ENCODE data around the gene PLEKHG4B.

Gene PLEKHG4B

DNA sequence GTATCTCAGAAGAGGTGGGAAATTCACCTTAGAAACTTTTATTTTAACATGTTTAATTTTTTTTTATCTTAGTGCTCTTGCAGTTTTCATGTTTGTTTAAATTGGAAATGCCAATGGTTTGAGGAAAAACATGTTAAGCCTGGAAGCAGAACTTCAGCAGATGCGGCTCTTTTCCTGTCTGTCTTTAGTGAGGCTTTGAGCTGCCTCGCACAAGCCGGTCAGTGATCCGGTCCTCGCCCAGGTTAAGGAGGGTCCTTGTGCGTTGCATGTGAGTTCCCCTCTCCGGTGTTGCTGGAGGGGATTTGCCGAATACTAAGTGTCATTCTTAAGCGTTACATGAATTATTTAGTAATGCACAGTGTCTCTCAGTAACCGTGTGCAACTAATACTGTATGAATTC lies 9.4 kb upstream of the PLEKHG4B start:
- DNase-seq (ENCODE audit: low read depth): no peak
- no peak overlapping the region for H3K4me3 ChIP-seq (replicated peaks; ENCODE audit: low read depth, low read length)
- TF ChIP-seq, protein P1, sequence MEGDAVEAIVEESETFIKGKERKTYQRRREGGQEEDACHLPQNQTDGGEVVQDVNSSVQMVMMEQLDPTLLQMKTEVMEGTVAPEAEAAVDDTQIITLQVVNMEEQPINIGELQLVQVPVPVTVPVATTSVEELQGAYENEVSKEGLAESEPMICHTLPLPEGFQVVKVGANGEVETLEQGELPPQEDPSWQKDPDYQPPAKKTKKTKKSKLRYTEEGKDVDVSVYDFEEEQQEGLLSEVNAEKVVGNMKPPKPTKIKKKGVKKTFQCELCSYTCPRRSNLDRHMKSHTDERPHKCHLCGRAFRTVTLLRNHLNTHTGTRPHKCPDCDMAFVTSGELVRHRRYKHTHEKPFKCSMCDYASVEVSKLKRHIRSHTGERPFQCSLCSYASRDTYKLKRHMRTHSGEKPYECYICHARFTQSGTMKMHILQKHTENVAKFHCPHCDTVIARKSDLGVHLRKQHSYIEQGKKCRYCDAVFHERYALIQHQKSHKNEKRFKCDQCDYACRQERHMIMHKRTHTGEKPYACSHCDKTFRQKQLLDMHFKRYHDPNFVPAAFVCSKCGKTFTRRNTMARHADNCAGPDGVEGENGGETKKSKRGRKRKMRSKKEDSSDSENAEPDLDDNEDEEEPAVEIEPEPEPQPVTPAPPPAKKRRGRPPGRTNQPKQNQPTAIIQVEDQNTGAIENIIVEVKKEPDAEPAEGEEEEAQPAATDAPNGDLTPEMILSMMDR (IDR thresholded peaks at IDR 0.05; ENCODE audit: low read length, missing control alignments): no peak

DNA sequence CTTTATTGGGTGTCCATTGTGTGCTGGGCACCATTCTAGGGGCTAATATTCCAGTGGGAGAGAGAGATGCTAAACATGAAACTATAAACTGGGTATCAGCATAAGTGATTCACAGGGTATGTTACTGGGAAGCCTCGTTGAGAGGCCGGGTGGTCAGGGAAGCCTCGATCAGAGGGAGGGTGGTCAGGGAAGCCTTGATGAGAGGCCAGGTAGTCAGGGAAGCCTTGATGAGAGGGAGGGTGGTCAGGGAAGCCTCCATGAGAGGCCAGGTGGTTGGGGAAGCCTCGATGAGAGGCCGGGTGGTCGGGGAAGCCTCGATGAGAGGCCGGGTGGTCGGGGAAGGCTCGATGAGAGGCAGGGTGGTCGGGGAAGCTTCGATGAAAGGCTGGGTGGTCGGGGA lies 8.9 kb upstream of the PLEKHG4B start:
- no peak for DNase-seq (ENCODE audit: low read depth)
- no peak overlapping the region for H3K4me3 ChIP-seq (replicated peaks; ENCODE audit: low read depth, low read length)
- TF ChIP-seq, protein P1 (IDR thresholded peaks at IDR 0.05; ENCODE audit: low read length, missing control alignments): no peak

DNA sequence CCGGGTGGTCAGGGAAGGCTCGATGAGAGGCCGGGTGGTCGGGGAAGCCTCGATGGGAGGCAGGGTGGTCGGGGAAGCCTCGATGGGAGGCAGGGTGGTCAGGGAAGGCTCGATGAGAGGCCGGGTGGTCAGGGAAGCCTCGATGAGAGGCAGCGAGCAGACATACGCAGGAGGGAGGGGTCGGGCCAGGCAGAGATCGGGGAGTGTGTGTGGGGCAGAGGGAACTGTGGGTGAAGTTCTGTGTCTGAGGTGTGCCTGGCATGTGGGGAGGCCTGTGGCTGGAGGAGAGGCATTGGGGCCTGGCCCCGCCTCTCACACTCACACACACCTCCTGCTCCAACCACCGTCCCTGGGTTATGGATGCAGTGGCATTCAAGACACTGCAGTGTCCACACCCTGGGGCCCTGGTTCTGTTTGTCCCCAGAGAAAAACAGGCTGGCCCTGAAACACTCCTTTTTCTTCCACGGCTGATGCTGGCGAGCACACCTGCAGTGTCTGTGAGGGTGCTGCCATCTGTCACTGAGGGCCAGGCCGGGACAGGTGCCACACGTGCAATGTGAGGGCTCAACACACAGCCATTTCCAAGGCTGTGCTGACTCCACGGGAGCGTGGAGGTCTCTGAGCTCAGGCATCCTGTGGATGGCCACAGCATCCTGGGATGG lies 6.5 kb upstream of the PLEKHG4B start:
- TF ChIP-seq, protein P1 (IDR thresholded peaks at IDR 0.05; ENCODE audit: low read length, missing control alignments): no peak
- no peak overlapping the region for H3K4me3 ChIP-seq (replicated peaks; ENCODE audit: low read depth, low read length)
- DNase-seq (ENCODE audit: low read depth): no peak

DNA sequence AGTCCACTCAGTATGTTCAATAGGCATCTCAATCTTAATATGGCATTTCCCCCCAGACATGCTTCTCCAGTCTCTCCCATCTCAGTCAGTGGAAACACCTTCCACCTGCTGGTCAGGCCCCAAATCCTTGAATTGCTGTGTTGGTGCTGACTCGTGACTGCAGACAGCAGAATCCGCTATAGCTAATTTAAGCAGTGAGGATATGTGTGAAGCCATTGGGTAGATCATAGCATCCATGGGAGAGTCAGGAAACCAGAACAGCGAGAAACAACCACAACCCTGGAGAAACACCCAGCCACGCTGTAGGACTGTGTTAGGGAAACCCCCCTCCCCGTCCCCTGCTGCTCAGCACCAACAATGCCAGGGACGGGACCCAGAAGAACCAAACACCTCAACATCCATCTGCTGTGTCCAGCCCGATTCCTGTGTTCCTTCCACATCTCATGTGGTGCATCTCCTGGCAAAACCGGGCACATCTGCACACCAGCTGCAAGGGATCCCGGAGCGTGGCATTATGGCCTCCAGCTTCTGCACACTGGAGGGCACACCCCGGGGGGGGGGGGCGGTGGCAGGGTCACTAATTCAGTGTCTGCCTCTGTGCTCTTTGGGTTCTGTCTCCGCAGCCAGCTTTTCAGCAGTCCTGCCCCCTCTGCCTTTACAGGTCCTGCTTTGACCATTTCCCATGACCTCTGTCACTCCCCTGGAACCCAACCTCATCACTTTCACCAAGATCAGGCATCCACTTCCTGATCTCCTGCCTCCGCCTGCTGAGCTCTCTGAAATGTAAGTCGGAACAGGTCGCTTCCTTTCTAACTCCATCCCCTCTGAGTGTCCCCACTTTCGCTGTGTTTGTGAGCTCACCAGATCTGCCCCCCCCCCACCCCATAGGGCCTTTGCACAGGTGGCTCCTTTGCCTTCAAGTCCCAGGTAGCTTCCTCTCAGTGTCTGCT lies 2.4 kb upstream of the PLEKHG4B start:
- TF ChIP-seq, protein P1 (IDR thresholded peaks at IDR 0.05; ENCODE audit: low read length, missing control alignments): no peak
- DNase-seq (ENCODE audit: low read depth): no peak
- no peak overlapping the region for H3K4me3 ChIP-seq (replicated peaks; ENCODE audit: low read depth, low read length)

DNA sequence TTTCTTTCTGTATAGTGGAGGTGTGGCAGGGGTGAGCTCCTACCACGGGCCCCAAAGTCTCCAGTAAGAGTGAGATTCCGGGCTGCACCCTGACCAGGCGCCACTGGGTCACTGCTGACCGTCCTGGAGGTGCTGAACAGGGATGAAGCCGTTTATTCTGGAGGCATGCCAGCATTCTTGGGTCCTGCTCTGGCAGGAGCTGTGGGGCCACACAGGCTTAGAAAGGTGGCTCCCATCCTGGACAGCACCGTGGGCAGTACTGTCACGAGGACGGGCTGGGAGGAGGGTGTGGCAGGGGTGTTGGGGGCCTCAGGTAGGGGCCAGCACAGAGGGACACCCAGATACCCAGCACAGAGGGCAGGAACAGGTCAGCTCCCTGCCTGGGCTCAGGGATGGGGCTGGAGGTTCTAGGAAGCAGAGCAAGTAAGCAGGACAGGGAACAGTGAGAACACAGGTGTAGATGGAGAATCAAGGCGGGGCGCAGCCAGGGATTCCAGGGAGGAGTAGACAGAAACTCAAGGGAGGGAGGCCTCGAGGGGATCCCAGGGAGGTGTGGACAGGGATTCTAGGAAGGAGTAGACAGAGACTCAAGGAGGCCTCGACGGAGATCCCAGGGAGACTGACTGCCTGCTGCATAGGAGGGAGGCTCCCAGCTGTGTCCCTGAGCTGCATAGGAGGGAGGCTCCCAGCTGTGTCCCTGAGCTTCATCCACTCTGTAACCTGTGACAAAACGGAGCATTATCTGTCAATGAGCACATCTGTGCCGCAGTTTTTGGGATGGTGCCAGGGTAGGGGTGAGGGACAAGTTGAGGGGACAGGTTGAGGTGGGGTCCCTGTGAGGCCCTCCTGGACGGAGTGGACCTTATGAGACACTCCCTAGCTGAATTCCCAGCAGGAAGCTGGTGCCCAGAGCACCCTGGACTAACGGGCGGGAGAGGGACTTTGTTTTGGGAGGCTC lies 1.1 kb upstream of the PLEKHG4B start:
- no peak overlapping the region for H3K4me3 ChIP-seq (replicated peaks; ENCODE audit: low read depth, low read length)
- DNase-seq (ENCODE audit: low read depth): peak; percentile 4
- TF ChIP-seq, protein P1 (IDR thresholded peaks at IDR 0.05; ENCODE audit: low read length, missing control alignments): no peak

DNA sequence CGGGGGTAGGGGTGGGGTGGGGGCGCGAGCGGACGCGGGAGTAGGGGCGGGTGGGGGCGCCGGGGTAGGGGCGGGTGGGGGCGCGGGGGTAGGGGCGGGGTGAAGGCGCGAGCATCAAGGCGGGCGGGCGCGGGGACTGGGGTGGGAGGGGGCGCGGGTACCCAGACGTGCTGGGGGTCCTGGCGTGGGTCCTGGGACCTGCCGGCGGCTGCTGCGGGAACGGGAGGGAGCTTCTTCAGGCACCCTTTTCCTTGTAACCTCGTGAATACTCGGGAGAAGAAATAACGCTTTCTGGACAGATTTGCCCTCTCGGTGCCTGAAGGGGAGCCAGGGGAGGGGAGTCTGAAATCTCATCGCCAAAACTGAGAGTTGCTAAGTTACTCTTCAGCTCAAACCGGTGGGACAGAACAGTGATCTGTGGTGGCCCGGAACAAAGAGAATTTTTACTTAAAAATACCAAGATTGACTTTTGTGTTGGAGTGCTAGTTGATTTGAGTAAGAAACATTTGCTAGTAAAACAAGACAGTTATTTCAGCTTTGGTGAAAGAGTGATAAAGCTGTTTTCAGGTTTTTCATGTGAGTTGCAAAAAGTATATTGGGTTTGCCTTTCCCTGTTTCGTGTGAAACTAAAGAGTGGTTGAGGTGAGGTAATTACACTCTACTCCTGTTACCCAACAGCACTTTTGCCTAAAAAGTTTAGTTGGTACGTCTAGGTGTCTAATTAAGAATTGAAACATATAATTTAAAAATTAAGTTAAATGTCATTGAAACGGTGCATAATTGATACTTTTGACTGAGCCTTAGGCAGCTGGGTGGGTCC lies 643 bp downstream of the PLEKHG4B start:
- no peak for DNase-seq (ENCODE audit: low read depth)
- TF ChIP-seq, protein P1 (IDR thresholded peaks at IDR 0.05; ENCODE audit: low read length, missing control alignments): no peak
- H3K4me3 ChIP-seq (replicated peaks; ENCODE audit: low read depth, low read length): no peak overlapping the region

Measured in fibroblast of pulmonary artery (primary cell).